ENCODE measurements around the gene RAD51AP1. TPM values are rescaled to one million over a fixed set of nuclear protein-coding genes. Genes with fewer than 3 reads are reported as not detected.

The RAD51AP1 gene
- polyA plus RNA-seq, 1 donor from 2014 or later = 6.6 TPM

DNA sequence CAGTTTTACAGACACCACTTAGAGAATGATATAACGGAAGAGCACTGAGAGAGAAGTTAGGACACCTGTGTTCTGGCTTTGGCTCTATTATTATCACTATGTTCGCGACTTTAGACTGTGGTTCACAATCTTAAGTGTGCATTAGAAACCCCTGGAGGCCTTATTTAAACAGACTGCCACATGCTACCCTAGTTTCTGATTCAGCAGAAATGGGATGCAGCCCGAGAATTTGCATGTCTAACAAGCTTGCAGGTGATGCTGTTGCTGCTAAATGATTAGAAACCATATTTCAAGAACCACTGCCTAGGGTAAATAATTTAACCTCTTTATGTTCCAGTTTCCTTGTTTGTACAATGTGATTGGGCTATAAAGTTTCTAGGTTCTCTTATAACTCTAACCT is 3.6 kb upstream of the RAD51AP1 start:
- Histone ChIP-seq H3K27ac (ENCODE audit: low read length) (no peak overlapping the region), H3K79me2 (replicated peaks; ENCODE audit: insufficient read depth, low read length) (peaks cover 32% of the 10 kb centered on the region), H4K20me1 (ENCODE audit: insufficient read depth) (no peaks in the 10 kb centered on the region), H3K27me3 (ENCODE audit: insufficient read depth, low read depth, low read length) (no peaks in the 10 kb centered on the region), H3K9me2 (ENCODE audit: insufficient read depth, low read length) (no peaks in the 10 kb centered on the region), H3K9ac (ENCODE audit: low read length) (no peak overlapping the region), H3K36me3 (ENCODE audit: insufficient read depth, low read length) (peaks cover 9% of the 10 kb centered on the region), H3K4me3 (ENCODE audit: low read length) (no peak overlapping the region), H3K9me3 (ENCODE audit: low read length) (no peaks in the 10 kb centered on the region), H3F3A (ENCODE audit: insufficient read depth, low read length, poor library complexity, severe bottlenecking) (no peaks in the 10 kb centered on the region), H3K4me2 (ENCODE audit: low read length) (no peak overlapping the region), H2AFZ (ENCODE audit: low read depth, low read length) (no peak overlapping the region)
- TF ChIP-seq MXI1 (conservative IDR thresholded peaks at IDR 0.05; ENCODE audit: poor library complexity, severe bottlenecking) (no peak), EP300 (conservative IDR thresholded peaks at IDR 0.05; ENCODE audit: poor library complexity, severe bottlenecking) (no peak), RAD21 (conservative IDR thresholded peaks at IDR 0.05) (no peak), TAF1 (IDR thresholded peaks at IDR 0.05; ENCODE audit: low read depth) (no peak), EZH2 (IDR thresholded peaks at IDR 0.05; ENCODE audit: borderline replicate concordance, insufficient read depth, low read length, poor library complexity, severe bottlenecking) (no peak), SMC3 (conservative IDR thresholded peaks at IDR 0.05; ENCODE audit: poor library complexity) (no peak)
- TF ChIP-seq, protein P1, sequence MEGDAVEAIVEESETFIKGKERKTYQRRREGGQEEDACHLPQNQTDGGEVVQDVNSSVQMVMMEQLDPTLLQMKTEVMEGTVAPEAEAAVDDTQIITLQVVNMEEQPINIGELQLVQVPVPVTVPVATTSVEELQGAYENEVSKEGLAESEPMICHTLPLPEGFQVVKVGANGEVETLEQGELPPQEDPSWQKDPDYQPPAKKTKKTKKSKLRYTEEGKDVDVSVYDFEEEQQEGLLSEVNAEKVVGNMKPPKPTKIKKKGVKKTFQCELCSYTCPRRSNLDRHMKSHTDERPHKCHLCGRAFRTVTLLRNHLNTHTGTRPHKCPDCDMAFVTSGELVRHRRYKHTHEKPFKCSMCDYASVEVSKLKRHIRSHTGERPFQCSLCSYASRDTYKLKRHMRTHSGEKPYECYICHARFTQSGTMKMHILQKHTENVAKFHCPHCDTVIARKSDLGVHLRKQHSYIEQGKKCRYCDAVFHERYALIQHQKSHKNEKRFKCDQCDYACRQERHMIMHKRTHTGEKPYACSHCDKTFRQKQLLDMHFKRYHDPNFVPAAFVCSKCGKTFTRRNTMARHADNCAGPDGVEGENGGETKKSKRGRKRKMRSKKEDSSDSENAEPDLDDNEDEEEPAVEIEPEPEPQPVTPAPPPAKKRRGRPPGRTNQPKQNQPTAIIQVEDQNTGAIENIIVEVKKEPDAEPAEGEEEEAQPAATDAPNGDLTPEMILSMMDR (IDR thresholded peaks at IDR 0.05; ENCODE audit: poor library complexity, severe bottlenecking) = no peak
- TF ChIP-seq, protein P2, sequence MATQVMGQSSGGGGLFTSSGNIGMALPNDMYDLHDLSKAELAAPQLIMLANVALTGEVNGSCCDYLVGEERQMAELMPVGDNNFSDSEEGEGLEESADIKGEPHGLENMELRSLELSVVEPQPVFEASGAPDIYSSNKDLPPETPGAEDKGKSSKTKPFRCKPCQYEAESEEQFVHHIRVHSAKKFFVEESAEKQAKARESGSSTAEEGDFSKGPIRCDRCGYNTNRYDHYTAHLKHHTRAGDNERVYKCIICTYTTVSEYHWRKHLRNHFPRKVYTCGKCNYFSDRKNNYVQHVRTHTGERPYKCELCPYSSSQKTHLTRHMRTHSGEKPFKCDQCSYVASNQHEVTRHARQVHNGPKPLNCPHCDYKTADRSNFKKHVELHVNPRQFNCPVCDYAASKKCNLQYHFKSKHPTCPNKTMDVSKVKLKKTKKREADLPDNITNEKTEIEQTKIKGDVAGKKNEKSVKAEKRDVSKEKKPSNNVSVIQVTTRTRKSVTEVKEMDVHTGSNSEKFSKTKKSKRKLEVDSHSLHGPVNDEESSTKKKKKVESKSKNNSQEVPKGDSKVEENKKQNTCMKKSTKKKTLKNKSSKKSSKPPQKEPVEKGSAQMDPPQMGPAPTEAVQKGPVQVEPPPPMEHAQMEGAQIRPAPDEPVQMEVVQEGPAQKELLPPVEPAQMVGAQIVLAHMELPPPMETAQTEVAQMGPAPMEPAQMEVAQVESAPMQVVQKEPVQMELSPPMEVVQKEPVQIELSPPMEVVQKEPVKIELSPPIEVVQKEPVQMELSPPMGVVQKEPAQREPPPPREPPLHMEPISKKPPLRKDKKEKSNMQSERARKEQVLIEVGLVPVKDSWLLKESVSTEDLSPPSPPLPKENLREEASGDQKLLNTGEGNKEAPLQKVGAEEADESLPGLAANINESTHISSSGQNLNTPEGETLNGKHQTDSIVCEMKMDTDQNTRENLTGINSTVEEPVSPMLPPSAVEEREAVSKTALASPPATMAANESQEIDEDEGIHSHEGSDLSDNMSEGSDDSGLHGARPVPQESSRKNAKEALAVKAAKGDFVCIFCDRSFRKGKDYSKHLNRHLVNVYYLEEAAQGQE (IDR thresholded peaks at IDR 0.05; ENCODE audit: borderline replicate concordance) = no peak

DNA sequence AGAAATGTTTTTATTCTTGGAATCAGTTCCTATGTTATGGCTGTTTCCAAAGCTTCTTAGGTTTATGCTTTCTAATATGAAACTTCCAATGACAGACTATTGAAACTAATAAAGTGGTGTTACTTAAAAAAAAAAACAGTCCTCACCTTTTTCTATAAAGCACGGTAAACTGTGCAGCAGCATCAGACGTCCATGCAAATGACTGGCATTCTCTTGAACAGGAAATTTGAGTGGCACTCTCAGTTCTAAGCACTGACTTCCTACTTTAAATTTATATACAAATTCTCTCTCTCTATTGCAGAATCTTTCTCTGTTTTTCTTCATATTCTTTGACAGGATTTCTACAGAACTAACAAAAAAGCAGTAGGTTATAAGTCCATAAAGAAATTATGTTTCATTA is 2.8 kb upstream of the RAD51AP1 start:
- no peak overlapping the region for H3K4me3 ChIP-seq (ENCODE audit: low read length)
- no peak overlapping the region for H3K9ac ChIP-seq (ENCODE audit: low read length)
- H3K79me2 ChIP-seq (replicated peaks; ENCODE audit: insufficient read depth, low read length) = peaks cover 35% of the 10 kb centered on the region
- no peak for TF ChIP-seq EP300 (conservative IDR thresholded peaks at IDR 0.05; ENCODE audit: poor library complexity, severe bottlenecking)
- TF ChIP-seq TAF1 (IDR thresholded peaks at IDR 0.05; ENCODE audit: low read depth) = no peak
- TF ChIP-seq EZH2 (IDR thresholded peaks at IDR 0.05; ENCODE audit: borderline replicate concordance, insufficient read depth, low read length, poor library complexity, severe bottlenecking) = no peak
- TF ChIP-seq, protein P2 (IDR thresholded peaks at IDR 0.05; ENCODE audit: borderline replicate concordance) = no peak
- TF ChIP-seq RAD21 (conservative IDR thresholded peaks at IDR 0.05) = no peak
- no peak for TF ChIP-seq MXI1 (conservative IDR thresholded peaks at IDR 0.05; ENCODE audit: poor library complexity, severe bottlenecking)
- TF ChIP-seq POLR2AphosphoS5 (IDR thresholded peaks at IDR 0.05) = no peak
- TF ChIP-seq, protein P1 (IDR thresholded peaks at IDR 0.05; ENCODE audit: poor library complexity, severe bottlenecking) = no peak
- TF ChIP-seq SMC3 (conservative IDR thresholded peaks at IDR 0.05; ENCODE audit: poor library complexity) = no peak
- H3K27me3 ChIP-seq (ENCODE audit: insufficient read depth, low read depth, low read length) = no peaks in the 10 kb centered on the region
- H3F3A ChIP-seq (ENCODE audit: insufficient read depth, low read length, poor library complexity, severe bottlenecking) = no peaks in the 10 kb centered on the region
- no peak overlapping the region for H3K27ac ChIP-seq (ENCODE audit: low read length)
- H3K36me3 ChIP-seq (ENCODE audit: insufficient read depth, low read length) = peaks cover 9% of the 10 kb centered on the region
- no peaks in the 10 kb centered on the region for H3K9me3 ChIP-seq (ENCODE audit: low read length)
- H4K20me1 ChIP-seq (ENCODE audit: insufficient read depth) = no peaks in the 10 kb centered on the region
- no peak overlapping the region for H2AFZ ChIP-seq (ENCODE audit: low read depth, low read length)
- H3K9me2 ChIP-seq (ENCODE audit: insufficient read depth, low read length) = no peaks in the 10 kb centered on the region
- no peak overlapping the region for H3K4me2 ChIP-seq (ENCODE audit: low read length)

Data from neural cell (in vitro differentiated cells).